Smooth muscle cell (in vitro differentiated cells): Measurements from ENCODE around the gene LZTR1. TPM values are rescaled to one million over a fixed set of nuclear protein-coding genes. Genes with fewer than 3 reads are reported as not detected.

Experiments used
- DNase-seq: peaks from one replicate; lab custom pipeline; 2025; ENCODE audit not compliant: unreplicated experiment; lab: John Stamatoyannopoulos, UW
- H2AFZ ChIP-seq: fragments of 200-600 bp; sonication (generic); 2 replicates; pipeline ENCODE4 v1.6.0; 2016; ENCODE audit warnings: antibody characterized with exemption, low read depth, mild to moderate bottlenecking
- H3F3A ChIP-seq: fragments of 200-600 bp; sonication (generic); 2 replicates; pipeline ENCODE4 v1.6.0; 2017; ENCODE audit warnings: antibody characterized with exemption, low read depth
- H3K27ac ChIP-seq: fragments of 200-600 bp; sonication (generic); 2 replicates; pipeline ENCODE4 v1.5.1; 2016; ENCODE audit warnings: low read depth, mild to moderate bottlenecking
- H3K27me3 ChIP-seq: fragments of 200-600 bp; sonication (generic); 2 replicates; pipeline ENCODE4 v1.6.1; 2016; ENCODE audit warnings: low read depth, mild to moderate bottlenecking
- H3K36me3 ChIP-seq: fragments of 200-600 bp; sonication (generic); 2 replicates; pipeline ENCODE4 v1.5.1; 2016; ENCODE audit warnings: low read depth
- H3K4me1 ChIP-seq: fragments of 200-600 bp; sonication (generic); 2 replicates; pipeline ENCODE4 v1.5.1; 2016; ENCODE audit warnings: low read depth
- H3K4me2 ChIP-seq: fragments of 200-600 bp; sonication (generic); 2 replicates; pipeline ENCODE4 v1.6.0; 2016; ENCODE audit warnings: mild to moderate bottlenecking
- H3K4me3 ChIP-seq: fragments of 200-600 bp; sonication (generic); 2 replicates; pipeline ENCODE4 v1.5.1; 2016; ENCODE audit warnings: mild to moderate bottlenecking
- H3K79me2 ChIP-seq: fragments of 200-600 bp; sonication (generic); 2 replicates; pipeline ENCODE4 v1.6.0; 2016; ENCODE audit warnings: low read depth, mild to moderate bottlenecking
- H3K9ac ChIP-seq: fragments of 200-600 bp; sonication (generic); 2 replicates; pipeline ENCODE4 v1.6.0; 2016; ENCODE audit warnings: low read depth
- H3K9me3 ChIP-seq: fragments of 200-600 bp; sonication (generic); replicated peaks from 2 replicates; pipeline ENCODE4 v1.5.1; 2016; ENCODE audit warnings: low read depth
- H4K20me1 ChIP-seq: fragments of 200-600 bp; sonication (generic); 2 replicates; pipeline ENCODE4 v1.6.0; 2016; ENCODE audit warnings: low read depth
- CTCF ChIP-seq: fragments of 200-600 bp; sonication (generic); IDR thresholded peaks from 2 replicates; pipeline ENCODE4 v1.5.1; 2017; ENCODE audit warnings: borderline replicate concordance, mild to moderate bottlenecking, antibody characterized with exemption; ENCODE audit not compliant: insufficient read depth, poor library complexity, severe bottlenecking
- WGBS: methylation state at CpG from one replicate; pipeline ENCODE4 v1.1.7; 2016; ENCODE audit warnings: low lambda C conversion rate; 5-methylcytosine and 5-hydroxymethylcytosine counted together
- polyA plus RNA-seq: library from polyadenylated mRNA; unstranded; fragments of >200 nt; fragmentation: Nextera tagmentation; extraction: Ambion mirVana; gene quantifications from 2 replicates; pipeline ENCODE4 v1.2.1, GENCODE V29; 2016
- total RNA-seq: library from RNA; depleted of rRNA; stranded (reverse); fragments of >200 nt; gene quantifications from 2 replicates; pipeline ENCODE4 v1.2.3, GENCODE V29; 2014

Gene LZTR1
- total and polyA plus RNA-seq, 2 experiments from 2014 or later = 34.2 to 43.9 TPM

GRCh38 chr22:20999350-21000206 lies 17.5 kb downstream of the LZTR1 start:
- H3K79me2 ChIP-seq = peaks cover 9% of the 10 kb centered on the region
- no peaks in the 10 kb centered on the region for H3K9me3 ChIP-seq
- H4K20me1 ChIP-seq = no peaks in the 10 kb centered on the region
- H3F3A ChIP-seq = peaks cover 6% of the 10 kb centered on the region
- H3K4me1 ChIP-seq = peaks cover 13% of the 10 kb centered on the region
- no peak overlapping the region for H3K9ac ChIP-seq
- H3K4me3 ChIP-seq = no peak overlapping the region
- TF ChIP-seq CTCF = no peak
- DNase-seq = no peak
- no peak overlapping the region for H2AFZ ChIP-seq
- whole genome bisulfite sequencing = 97% methylated on average over 27 of the region's 27 CpGs
- no peak overlapping the region for H3K27ac ChIP-seq
- H3K4me2 ChIP-seq = no peak overlapping the region
- H3K36me3 ChIP-seq = no peaks in the 10 kb centered on the region
- no peaks in the 10 kb centered on the region for H3K27me3 ChIP-seq

- Histone ChIP-seq H3K4me1 (peaks cover 13% of the 10 kb centered on the region), H3K36me3 (no peaks in the 10 kb centered on the region), H3F3A (peaks cover 6% of the 10 kb centered on the region), H3K79me2 (peaks cover 9% of the 10 kb centered on the region), H3K4me2 (peak overlapping the region; percentile 97), H4K20me1 (no peaks in the 10 kb centered on the region), H3K9me3 (no peaks in the 10 kb centered on the region), H3K4me3 (peak overlapping the region; percentile 88), H3K9ac (peak overlapping the region; percentile 97), H3K27me3 (no peaks in the 10 kb centered on the region), H2AFZ (no peak overlapping the region), H3K27ac (peak overlapping the region; percentile 98)
- TF ChIP-seq CTCF = no peak
- 83% methylated on average over 21 of the region's 22 CpGs for WGBS
- DNase-seq = no peak
Observed at GRCh38 chr22:21000207-21000986, 18.3 kb downstream of the LZTR1 start.

GRCh38 chr22:21000987-21001600 lies 19.0 kb downstream of the LZTR1 start:
- no peaks in the 10 kb centered on the region for H4K20me1 ChIP-seq
- no peaks in the 10 kb centered on the region for H3K36me3 ChIP-seq
- peak overlapping the region; percentile 98 for H3K27ac ChIP-seq
- H2AFZ ChIP-seq = peak overlapping the region; percentile 81
- no peak for TF ChIP-seq CTCF
- H3K9ac ChIP-seq = peak overlapping the region; percentile 97
- H3F3A ChIP-seq = peaks cover 6% of the 10 kb centered on the region
- DNase-seq = no peak
- peak overlapping the region; percentile 88 for H3K4me3 ChIP-seq
- peak overlapping the region; percentile 97 for H3K4me2 ChIP-seq
- 28% methylated on average over 26 of the region's 26 CpGs for WGBS
- peaks cover 13% of the 10 kb centered on the region for H3K4me1 ChIP-seq
- H3K79me2 ChIP-seq = peaks cover 9% of the 10 kb centered on the region
- H3K27me3 ChIP-seq = no peaks in the 10 kb centered on the region
- no peaks in the 10 kb centered on the region for H3K9me3 ChIP-seq
